IgD-negative memory B cell (primary cell): Measurements from ENCODE around the gene RNU6-9. TPM values are rescaled to one million over a fixed set of nuclear protein-coding genes. Genes with fewer than 3 reads are reported as not detected.
A peak's percentile ranks its signal among the peaks of the same experiment; 100 is the strongest.

Experiments
- H3K27ac Mint-ChIP-seq, 3 donors: one replicate each; pipeline ENCODE4 v1.8.0; 2020 to 2022; ENCODE audit warnings: mild to moderate bottlenecking in 3 of 3, mixed read lengths in 3 of 3, moderate library complexity in 1 of 3
- H3K27me3 Mint-ChIP-seq: one replicate; pipeline ENCODE4 v1.8.0; 2021; ENCODE audit warnings: mixed read lengths
- H3K36me3 Mint-ChIP-seq: one replicate; pipeline ENCODE4 v1.8.0; 2020; ENCODE audit warnings: mild to moderate bottlenecking, mixed read lengths
- H3K4me1 Mint-ChIP-seq, 3 donors: one replicate each; pipeline ENCODE4 v1.8.0; 2020 to 2022; ENCODE audit warnings: mixed read lengths in 3 of 3, mild to moderate bottlenecking in 1 of 3
- H3K4me3 Mint-ChIP-seq, 4 donors: one replicate each; pipeline ENCODE4 v1.8.0; 2020 to 2022; ENCODE audit warnings: mild to moderate bottlenecking in 4 of 4, mixed read lengths in 4 of 4, moderate library complexity in 3 of 4
- H3K9me3 Mint-ChIP-seq, 3 donors: one replicate each; pipeline ENCODE4 v1.8.0; 2020 to 2021; ENCODE audit warnings: mixed read lengths in 3 of 3, mild to moderate bottlenecking in 1 of 3
- polyA plus RNA-seq: library from polyadenylated mRNA; unstranded; fragments of 300-500 nt; fragmentation: Illumina TruSeq; gene quantifications from one replicate; pipeline ENCODE4 v1.2.3, GENCODE V29; 2021

Gene RNU6-9
- polyA plus RNA-seq, 1 donor from 2014 or later = not detected

- Mint-ChIP-seq H3K4me3 (peak overlapping the region; percentile 71 to 93 (median 83)), H3K4me1 (peaks cover 8 to 18% (median 10%) of the 10 kb centered on the region in 3 donors), H3K27me3 (peaks cover 2% of the 10 kb centered on the region), H3K27ac (peak overlapping the region in 2 of 3 donors; percentile 76 to 97), H3K36me3 (peaks cover 2% of the 10 kb centered on the region), H3K9me3 (peaks cover 0 to 2% (median 0%) of the 10 kb centered on the region in 3 donors)
Observed at GRCh38 chr19:892243-892893, 916 bp upstream of the RNU6-9 start.

GRCh38 chr19:896434-896833, 3.1 kb downstream of the RNU6-9 start:
- peak overlapping the region in 1 of 3 donors; percentile 97 for H3K27ac Mint-ChIP-seq
- peak overlapping the region in 2 of 4 donors; percentile 17 to 32 for H3K4me3 Mint-ChIP-seq
- peaks cover 0 to 2% (median 0%) of the 10 kb centered on the region in 3 donors for H3K9me3 Mint-ChIP-seq
- peaks cover 2% of the 10 kb centered on the region for H3K36me3 Mint-ChIP-seq
- H3K27me3 Mint-ChIP-seq = peaks cover 2% of the 10 kb centered on the region
- H3K4me1 Mint-ChIP-seq = peaks cover 10 to 16% (median 10%) of the 10 kb centered on the region in 3 donors

GRCh38 chr19:896999-897398, 3.7 kb downstream of the RNU6-9 start:
- H3K9me3 Mint-ChIP-seq = peaks cover 0 to 2% (median 0%) of the 10 kb centered on the region in 3 donors
- peaks cover 2% of the 10 kb centered on the region for H3K27me3 Mint-ChIP-seq
- H3K4me3 Mint-ChIP-seq = peak overlapping the region in 1 of 4 donors; percentile 32
- peaks cover 2% of the 10 kb centered on the region for H3K36me3 Mint-ChIP-seq
- peak overlapping the region in 2 of 3 donors; percentile 39 to 97 for H3K27ac Mint-ChIP-seq
- H3K4me1 Mint-ChIP-seq = peaks cover 10 to 16% (median 10%) of the 10 kb centered on the region in 3 donors

- Mint-ChIP-seq H3K4me3 (peak overlapping the region in 2 of 4 donors; percentile 41 to 83), H3K4me1 (peaks cover 10 to 16% (median 10%) of the 10 kb centered on the region in 3 donors), H3K27ac (peak overlapping the region in 2 of 3 donors; percentile 39 to 97), H3K9me3 (peaks cover 0 to 2% (median 0%) of the 10 kb centered on the region in 3 donors), H3K27me3 (peaks cover 2% of the 10 kb centered on the region), H3K36me3 (peaks cover 2% of the 10 kb centered on the region)
Observed at GRCh38 chr19:897442-898039, 4.3 kb downstream of the RNU6-9 start.

GRCh38 chr19:898663-899062, 5.4 kb downstream of the RNU6-9 start:
- peak overlapping the region; percentile 55 to 83 (median 68) for H3K4me3 Mint-ChIP-seq
- no peaks in the 10 kb centered on the region for H3K27me3 Mint-ChIP-seq
- H3K27ac Mint-ChIP-seq = peak overlapping the region; percentile 83 to 99 (median 97)
- H3K4me1 Mint-ChIP-seq = peaks cover 4 to 10% (median 5%) of the 10 kb centered on the region in 3 donors
- H3K36me3 Mint-ChIP-seq = peaks cover 2% of the 10 kb centered on the region
- H3K9me3 Mint-ChIP-seq = no peaks in the 10 kb centered on the region

GRCh38 chr19:899336-900042, 6.2 kb downstream of the RNU6-9 start:
- Mint-ChIP-seq H3K4me1 (peaks cover 5 to 14% (median 8%) of the 10 kb centered on the region in 3 donors), H3K4me3 (no peak overlapping the region), H3K27me3 (no peaks in the 10 kb centered on the region), H3K36me3 (peaks cover 2% of the 10 kb centered on the region), H3K9me3 (no peaks in the 10 kb centered on the region), H3K27ac (peak overlapping the region in 2 of 3 donors; percentile 59 to 97)

GRCh38 chr19:900043-900301, 6.7 kb downstream of the RNU6-9 start:
- Mint-ChIP-seq H3K36me3 (peaks cover 2% of the 10 kb centered on the region), H3K9me3 (no peaks in the 10 kb centered on the region), H3K4me1 (peaks cover 5 to 14% (median 8%) of the 10 kb centered on the region in 3 donors), H3K4me3 (no peak overlapping the region), H3K27me3 (no peaks in the 10 kb centered on the region), H3K27ac (peak overlapping the region in 2 of 3 donors; percentile 59 to 82)

GRCh38 chr19:900302-901111, 7.2 kb downstream of the RNU6-9 start:
- peak overlapping the region in 2 of 3 donors; percentile 59 to 82 for H3K27ac Mint-ChIP-seq

GRCh38 chr19:901216-902092, 8.2 kb downstream of the RNU6-9 start:
- no peak overlapping the region for H3K4me3 Mint-ChIP-seq

More at GRCh38 chr19:900302-901111, 7.2 kb downstream of the RNU6-9 start:
- H3K4me1 Mint-ChIP-seq = peaks cover 5 to 13% (median 8%) of the 10 kb centered on the region in 3 donors
- no peak overlapping the region for H3K4me3 Mint-ChIP-seq
- no peaks in the 10 kb centered on the region for H3K27me3 Mint-ChIP-seq
- H3K9me3 Mint-ChIP-seq = no peaks in the 10 kb centered on the region
- no peaks in the 10 kb centered on the region for H3K36me3 Mint-ChIP-seq

GRCh38 chr19:902093-902370, 8.7 kb downstream of the RNU6-9 start:
- peak overlapping the region in 2 of 4 donors; percentile 27 to 65 for H3K4me3 Mint-ChIP-seq
- peaks cover 2% of the 10 kb centered on the region for H3K36me3 Mint-ChIP-seq
- peak overlapping the region in 2 of 3 donors; percentile 35 to 73 for H3K27ac Mint-ChIP-seq
- H3K4me1 Mint-ChIP-seq = peaks cover 14 to 22% (median 15%) of the 10 kb centered on the region in 3 donors
- no peaks in the 10 kb centered on the region for H3K27me3 Mint-ChIP-seq
- H3K9me3 Mint-ChIP-seq = no peaks in the 10 kb centered on the region

More at GRCh38 chr19:901216-902092, 8.2 kb downstream of the RNU6-9 start:
- Mint-ChIP-seq H3K9me3 (no peaks in the 10 kb centered on the region), H3K27me3 (no peaks in the 10 kb centered on the region), H3K36me3 (peaks cover under 1% of the 10 kb centered on the region), H3K4me1 (peaks cover 11 to 17% (median 11%) of the 10 kb centered on the region in 3 donors), H3K27ac (peak overlapping the region; percentile 31 to 73 (median 35))

- peak overlapping the region; percentile 16 to 83 (median 73) for H3K27ac Mint-ChIP-seq
- H3K9me3 Mint-ChIP-seq = no peaks in the 10 kb centered on the region
- H3K4me3 Mint-ChIP-seq = peak overlapping the region in 1 of 4 donors; percentile 27
- peaks cover 3% of the 10 kb centered on the region for H3K36me3 Mint-ChIP-seq
- H3K4me1 Mint-ChIP-seq = peaks cover 19 to 26% (median 20%) of the 10 kb centered on the region in 3 donors
- H3K27me3 Mint-ChIP-seq = no peaks in the 10 kb centered on the region
Observed at GRCh38 chr19:902446-903226, 9.4 kb downstream of the RNU6-9 start.

GRCh38 chr19:903266-903797, 10.0 kb downstream of the RNU6-9 start:
- no peaks in the 10 kb centered on the region for H3K27me3 Mint-ChIP-seq
- peak overlapping the region in 2 of 3 donors; percentile 16 to 100 for H3K27ac Mint-ChIP-seq
- peaks cover 3% of the 10 kb centered on the region for H3K36me3 Mint-ChIP-seq
- H3K9me3 Mint-ChIP-seq = no peaks in the 10 kb centered on the region
- peaks cover 20 to 27% (median 22%) of the 10 kb centered on the region in 3 donors for H3K4me1 Mint-ChIP-seq
- peak overlapping the region in 1 of 4 donors; percentile 54 for H3K4me3 Mint-ChIP-seq

GRCh38 chr19:904545-904944, 11.3 kb downstream of the RNU6-9 start:
- no peaks in the 10 kb centered on the region for H3K9me3 Mint-ChIP-seq
- H3K27me3 Mint-ChIP-seq = peaks cover 2% of the 10 kb centered on the region
- peaks cover 27 to 28% (median 27%) of the 10 kb centered on the region in 3 donors for H3K4me1 Mint-ChIP-seq
- H3K4me3 Mint-ChIP-seq = peak overlapping the region in 1 of 4 donors; percentile 94
- peaks cover 5% of the 10 kb centered on the region for H3K36me3 Mint-ChIP-seq
- peak overlapping the region in 2 of 3 donors; percentile 69 to 100 for H3K27ac Mint-ChIP-seq
